Body of pancreas (tissue), 4 donors: ENCODE results near the gene BLTP2.

Source experiments
- CTCF ChIP-seq, 7 experiments: fragments of 450-650 bp in 4 of 7; fragments of 200-600 bp in 3 of 7; sonication (generic) in 3 of 7; IDR thresholded peaks; one replicate each; pipeline ENCODE4 v1.5.1; 2016 to 2019; ENCODE audit warnings: antibody characterized with exemption in 7 of 7
- POLR2A ChIP-seq, 3 donors: fragments of 450-650 bp; IDR thresholded peaks; one replicate each; pipeline ENCODE4 v1.6.1; 2016; ENCODE audit warnings: antibody characterized with exemption in 3 of 3, mild to moderate bottlenecking in 2 of 3

GRCh38 chr17:28675490-28675889 lies 30.5 kb upstream of the BLTP2 start:
- TF ChIP-seq CTCF (IDR thresholded peaks at IDR 0.05) = no peak
- TF ChIP-seq POLR2A (IDR thresholded peaks at IDR 0.05) = no peak
